ENCODE data around the gene PNP. TPM values are rescaled to one million over a fixed set of nuclear protein-coding genes. Genes with fewer than 3 reads are reported as not detected.
"Not testable (repeated sequence)": the region's sequence is repeated elsewhere in the genome, so short reads cannot be mapped to it uniquely, and the experiment has no call there.

PNP gene
- total RNA-seq, 1 donor from 2014 or later, result 133 TPM

- DNase-seq (ENCODE audit: low spot score); H3K9me3 Mint-ChIP-seq; H3K36me3 Mint-ChIP-seq (ENCODE audit: low read depth); H3K4me3 Mint-ChIP-seq (ENCODE audit: low read depth); H3K27me3 Mint-ChIP-seq (ENCODE audit: low read depth); intact Hi-C loops (cut with micrococcal nuclease); H3K27ac Mint-ChIP-seq; H3K4me1 Mint-ChIP-seq (ENCODE audit: low read depth): not testable (repeated sequence)
Observed at GRCh38 chr14:20506276-20506675, 37.1 kb downstream of the PNP start.

DNA sequence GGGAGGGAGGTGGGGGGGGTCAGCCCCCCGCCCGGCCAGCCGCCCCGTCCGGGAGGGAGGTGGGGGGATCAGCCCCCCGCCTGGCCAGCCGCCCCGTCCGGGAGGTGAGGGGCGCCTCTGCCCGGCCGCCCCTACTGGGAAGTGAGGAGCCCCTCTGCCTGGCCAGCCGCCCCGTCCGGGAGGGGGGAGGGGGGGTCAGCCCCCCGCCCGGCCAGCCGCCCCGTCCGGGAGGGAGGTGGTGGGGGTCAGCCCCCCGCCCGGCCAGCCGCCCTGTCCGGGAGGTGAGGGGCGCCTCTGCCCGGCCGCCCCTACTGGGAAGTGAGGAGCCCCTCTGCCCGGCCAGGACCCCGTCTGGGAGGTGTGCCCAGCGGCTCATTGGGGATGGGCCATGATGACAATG, 37.5 kb downstream of the PNP start:
- H3K4me1 Mint-ChIP-seq (ENCODE audit: low read depth); H3K36me3 Mint-ChIP-seq (ENCODE audit: low read depth); H3K27ac Mint-ChIP-seq; H3K4me3 Mint-ChIP-seq (ENCODE audit: low read depth); DNase-seq (ENCODE audit: low spot score); H3K9me3 Mint-ChIP-seq; intact Hi-C loops (cut with micrococcal nuclease): not testable (repeated sequence)
- H3K27me3 Mint-ChIP-seq (ENCODE audit: low read depth), result peaks cover 11% of the 10 kb centered on the region

DNA sequence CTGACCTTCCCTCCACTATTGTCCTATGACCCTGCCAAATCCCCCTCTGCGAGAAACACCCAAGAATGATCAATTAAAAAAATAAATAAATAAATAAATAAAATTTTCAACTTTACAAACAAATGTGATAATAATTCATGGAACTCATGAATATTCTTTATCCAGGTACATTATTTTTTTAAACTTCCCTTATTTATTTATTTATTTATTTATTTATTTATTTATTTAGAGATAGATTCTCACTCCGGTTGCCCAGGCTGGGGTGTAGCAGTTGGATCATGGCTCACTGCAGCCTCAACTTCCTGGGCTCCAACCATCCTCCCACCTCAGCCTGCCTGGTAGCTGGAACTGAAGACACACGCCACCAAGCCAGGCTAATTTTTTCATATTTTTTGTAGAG, 38.3 kb downstream of the PNP start:
- H3K4me1 Mint-ChIP-seq (ENCODE audit: low read depth); H3K36me3 Mint-ChIP-seq (ENCODE audit: low read depth); H3K9me3 Mint-ChIP-seq; DNase-seq (ENCODE audit: low spot score); intact Hi-C loops (cut with micrococcal nuclease); H3K4me3 Mint-ChIP-seq (ENCODE audit: low read depth); H3K27ac Mint-ChIP-seq: not testable (repeated sequence)
- peaks cover 13% of the 10 kb centered on the region for H3K27me3 Mint-ChIP-seq (ENCODE audit: low read depth)

- Mint-ChIP-seq H3K27me3 (ENCODE audit: low read depth) (peaks cover 18% of the 10 kb centered on the region), H3K4me3 (ENCODE audit: low read depth) (no peak overlapping the region), H3K4me1 (ENCODE audit: low read depth) (no peaks in the 10 kb centered on the region), H3K9me3 (no peaks in the 10 kb centered on the region), H3K36me3 (ENCODE audit: low read depth) (no peaks in the 10 kb centered on the region), H3K27ac (no peak overlapping the region)
- intact Hi-C loops (cut with micrococcal nuclease), result no loop called here
- DNase-seq (ENCODE audit: low spot score), result no peak
Observed at GRCh38 chr14:20508367-20508766, 39.2 kb downstream of the PNP start.

DNA sequence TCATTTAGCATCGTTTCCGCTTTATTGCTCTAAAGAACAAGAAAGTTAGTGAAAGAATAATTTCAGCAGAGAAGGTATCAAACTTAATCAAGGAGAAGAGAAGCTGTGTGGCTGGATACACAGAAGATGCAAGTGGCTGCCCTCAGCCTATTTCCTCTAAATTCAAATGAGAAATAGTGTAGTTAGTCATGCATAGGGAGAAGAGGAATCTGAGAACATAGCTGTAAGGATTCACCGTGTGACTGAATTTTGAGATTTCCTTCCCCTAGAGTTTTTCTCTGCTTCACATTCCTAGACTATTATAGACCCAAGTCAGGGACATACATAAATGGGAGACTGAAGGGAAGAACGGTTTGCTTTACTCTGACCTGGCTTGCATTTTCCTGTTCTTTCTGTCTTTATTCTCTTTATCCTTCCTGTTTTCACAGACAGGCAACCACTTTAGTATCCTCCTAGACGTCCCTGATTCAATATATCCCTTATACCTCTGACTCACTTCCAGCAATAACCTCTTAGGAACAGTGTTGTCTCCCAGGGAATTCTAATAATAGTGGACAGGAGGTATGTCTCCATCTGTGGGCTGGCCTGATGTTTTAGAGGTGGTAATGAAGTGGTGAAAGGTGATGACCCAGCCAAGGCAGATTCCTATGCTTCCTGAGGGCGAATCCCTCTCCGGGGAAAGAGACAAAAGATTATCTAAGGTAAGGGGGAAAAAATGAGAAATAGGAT, 43.1 kb downstream of the PNP start:
- no peak for DNase-seq (ENCODE audit: low spot score)
- intact Hi-C loops (cut with micrococcal nuclease), result no loop called here
- no peak overlapping the region for H3K4me3 Mint-ChIP-seq (ENCODE audit: low read depth)
- H3K36me3 Mint-ChIP-seq (ENCODE audit: low read depth), result no peaks in the 10 kb centered on the region
- no peaks in the 10 kb centered on the region for H3K4me1 Mint-ChIP-seq (ENCODE audit: low read depth)
- H3K27ac Mint-ChIP-seq, result no peak overlapping the region
- H3K27me3 Mint-ChIP-seq (ENCODE audit: low read depth), result peaks cover 19% of the 10 kb centered on the region
- H3K9me3 Mint-ChIP-seq, result no peaks in the 10 kb centered on the region

DNA sequence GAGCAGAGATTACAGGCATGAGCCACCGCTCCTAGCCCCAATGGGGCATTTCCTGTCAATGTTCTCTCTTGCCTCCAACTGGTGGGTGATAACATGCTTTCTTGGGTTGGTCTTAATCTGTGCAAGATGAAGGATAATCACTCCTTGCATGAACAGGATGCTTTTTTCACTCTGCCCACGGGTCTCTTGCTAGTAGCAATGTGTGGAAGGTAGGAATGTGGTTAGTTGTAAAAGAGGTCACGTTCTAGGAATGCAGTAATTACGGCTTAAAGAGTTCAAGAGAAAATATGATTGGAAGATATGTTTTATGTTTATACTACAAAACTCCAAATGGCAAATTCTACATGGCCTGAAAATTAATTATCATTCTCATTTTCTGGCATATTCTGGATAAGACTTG, 46.6 kb downstream of the PNP start:
- intact Hi-C loops (cut with micrococcal nuclease), result no loop called here
- peaks cover 17% of the 10 kb centered on the region for H3K27me3 Mint-ChIP-seq (ENCODE audit: low read depth)

DNA sequence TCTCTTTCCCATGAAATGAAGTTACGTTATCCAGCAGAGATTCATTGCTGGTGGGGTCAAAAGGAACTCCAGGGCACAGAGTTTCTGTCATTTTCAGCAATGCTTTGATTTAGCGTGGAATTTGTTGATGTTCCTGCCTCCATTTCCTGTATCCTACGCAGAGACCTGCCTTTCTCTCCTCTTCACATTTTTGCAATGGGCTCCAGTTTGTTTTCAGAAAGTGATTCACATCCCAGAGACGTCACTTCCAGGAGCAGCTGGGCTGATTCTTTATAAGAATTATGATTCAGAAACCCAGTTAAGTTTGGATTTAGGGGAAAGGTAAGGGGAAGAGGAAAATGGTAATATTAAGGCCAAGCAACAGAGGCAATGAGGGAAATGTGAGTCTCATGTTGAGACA, 47.7 kb downstream of the PNP start:
- intact Hi-C loops (cut with micrococcal nuclease), result no loop called here
- H3K27me3 Mint-ChIP-seq (ENCODE audit: low read depth), result peaks cover 13% of the 10 kb centered on the region

More for the DNA sequence above, 46.6 kb downstream of the PNP start:
- H3K36me3 Mint-ChIP-seq (ENCODE audit: low read depth), result no peaks in the 10 kb centered on the region
- no peak overlapping the region for H3K4me3 Mint-ChIP-seq (ENCODE audit: low read depth)
- H3K9me3 Mint-ChIP-seq, result no peaks in the 10 kb centered on the region
- H3K4me1 Mint-ChIP-seq (ENCODE audit: low read depth), result no peaks in the 10 kb centered on the region
- H3K27ac Mint-ChIP-seq, result no peak overlapping the region
- DNase-seq (ENCODE audit: low spot score), result no peak

GRCh38 chr14:20522332-20522731, 53.1 kb downstream of the PNP start:
- H3K36me3 Mint-ChIP-seq (ENCODE audit: low read depth), result no peaks in the 10 kb centered on the region
- H3K4me3 Mint-ChIP-seq (ENCODE audit: low read depth), result no peak overlapping the region
- intact Hi-C loops (cut with micrococcal nuclease), result no loop called here
- H3K27me3 Mint-ChIP-seq (ENCODE audit: low read depth), result peaks cover 11% of the 10 kb centered on the region
- H3K27ac Mint-ChIP-seq, result no peak overlapping the region
- H3K4me1 Mint-ChIP-seq (ENCODE audit: low read depth), result no peaks in the 10 kb centered on the region
- DNase-seq (ENCODE audit: low spot score), result no peak
- no peaks in the 10 kb centered on the region for H3K9me3 Mint-ChIP-seq

More for the DNA sequence above, 47.7 kb downstream of the PNP start:
- Mint-ChIP-seq H3K4me3 (ENCODE audit: low read depth) (no peak overlapping the region), H3K27ac (no peak overlapping the region), H3K36me3 (ENCODE audit: low read depth) (no peaks in the 10 kb centered on the region), H3K9me3 (no peaks in the 10 kb centered on the region), H3K4me1 (ENCODE audit: low read depth) (no peaks in the 10 kb centered on the region)
- DNase-seq (ENCODE audit: low spot score), result no peak

DNA sequence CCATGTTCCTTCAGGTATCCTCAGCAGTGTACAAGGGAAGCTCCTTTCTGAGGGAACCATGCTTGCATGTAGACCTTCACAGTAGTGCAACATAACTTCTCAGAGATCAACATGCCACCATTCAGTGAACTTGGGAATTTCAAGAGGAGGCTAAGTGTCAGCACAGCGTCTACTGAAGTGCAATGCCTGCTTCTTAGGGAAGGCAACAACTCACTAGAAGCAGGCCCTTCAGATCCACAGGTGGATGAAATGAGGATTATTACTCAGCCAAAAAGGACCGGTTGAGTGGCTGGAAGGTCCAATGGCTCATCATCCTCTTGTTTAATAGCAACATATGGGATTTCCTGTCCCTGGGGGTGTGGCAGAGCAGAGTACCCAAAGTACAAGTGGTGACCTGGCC, 54.8 kb downstream of the PNP start:
- H3K27me3 Mint-ChIP-seq (ENCODE audit: low read depth), result peaks cover 22% of the 10 kb centered on the region
- DNase-seq (ENCODE audit: low spot score), result no peak
- no peaks in the 10 kb centered on the region for H3K4me1 Mint-ChIP-seq (ENCODE audit: low read depth)
- no peaks in the 10 kb centered on the region for H3K9me3 Mint-ChIP-seq
- intact Hi-C loops (cut with micrococcal nuclease), result no loop called here
- no peaks in the 10 kb centered on the region for H3K36me3 Mint-ChIP-seq (ENCODE audit: low read depth)
- no peak overlapping the region for H3K27ac Mint-ChIP-seq
- H3K4me3 Mint-ChIP-seq (ENCODE audit: low read depth), result no peak overlapping the region

Other genes with a start within 250 kb of the PNP start
- not detected in 2 replicates for gene OR11H6, start 245.7 kb upstream of the PNP start, total RNA-seq
- not detected in 2 replicates for gene OR11H7, start 240.4 kb upstream of the PNP start, total RNA-seq
- not detected in 2 replicates for gene OR11H4, start 230.1 kb upstream of the PNP start, total RNA-seq
- gene TTC5, start 163.5 kb upstream of the PNP start, total RNA-seq, result 30.4 and 31.2 TPM in 2 replicates
- gene CCNB1IP1, start 136.1 kb upstream of the PNP start, total RNA-seq, result 44.0 and 46.8 TPM in 2 replicates
- 31.2 and 31.5 TPM in 2 replicates for gene PARP2, start 125.8 kb upstream of the PNP start, total RNA-seq
- 32.7 and 33.6 TPM in 2 replicates for gene TEP1, start 55.9 kb upstream of the PNP start, total RNA-seq
- 0.07 TPM in 1 of 2 replicates, not detected in the other for gene KLHL33, start 33.2 kb upstream of the PNP start, total RNA-seq
- gene OSGEP, start 14.6 kb upstream of the PNP start, total RNA-seq, result 66.0 and 66.5 TPM in 2 replicates
- 217 and 228 TPM in 2 replicates for gene APEX1, start 14.2 kb upstream of the PNP start, total RNA-seq
- 28.2 and 33.7 TPM in 2 replicates for gene PIP4P1, start 8.0 kb upstream of the PNP start, total RNA-seq
- 0.16 and 0.21 TPM in 2 replicates for gene RNASE10, start 36.1 kb downstream of the PNP start, total RNA-seq
- gene RNASE9, start 91.6 kb downstream of the PNP start, total RNA-seq, result not detected in 2 replicates
- gene RNASE11, start 118.6 kb downstream of the PNP start, total RNA-seq, result not detected in 2 replicates
- not detected in 2 replicates for gene RNASE12, start 122.0 kb downstream of the PNP start, total RNA-seq
- gene OR6S1, start 172.3 kb downstream of the PNP start, total RNA-seq, result not detected in 2 replicates
- gene RNASE4, start 215.2 kb downstream of the PNP start, total RNA-seq, result 0.73 and 1.1 TPM in 2 replicates
- gene ANG, start 219.4 kb downstream of the PNP start, total RNA-seq, result 0.68 and 0.92 TPM in 2 replicates

Measured in activated T-helper 2 cell treated with anti-CD3 and anti-CD28 coated beads, Interferon-gamma antibody, Interleukin-2, Interleukin-4, amounts not matched to agents 10 μg/mL and 5 μg/mL and 100 μg/mL, durations not matched to agents 14 hours and 24 hours and 36 hours (primary cell).